Measurements from ENCODE around the gene MRPS35.

DNA sequence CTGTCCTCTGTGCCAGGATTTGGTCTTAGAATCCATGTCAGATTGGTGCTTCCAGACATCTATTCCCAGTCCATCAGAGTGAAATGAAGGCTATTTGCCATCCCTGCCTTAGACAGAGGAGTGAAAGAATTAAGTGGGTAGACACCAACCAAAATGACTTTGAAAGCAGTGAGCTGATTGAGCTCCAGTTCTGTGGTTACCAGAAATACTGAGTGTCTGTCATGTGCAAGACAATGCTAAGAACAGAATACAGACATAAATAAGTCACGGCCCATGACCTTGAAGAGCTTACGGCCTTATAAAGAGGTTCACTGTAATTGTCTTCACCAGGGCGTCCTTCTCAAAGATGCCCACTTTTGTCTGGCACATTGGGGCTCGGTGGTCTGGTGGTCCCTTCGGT, 91.0 kb downstream of the MRPS35 start:
- no peak for TF ChIP-seq POLR2A (IDR thresholded peaks at IDR 0.05)
- TF ChIP-seq CTCF (IDR thresholded peaks at IDR 0.05) = no peak
